Epithelial cell of esophagus (primary cell): ENCODE measurements around the gene TH.

Experiments
- DNase-seq: peaks from one replicate; pipeline ENCODE4 v3.0.0; 2010; ENCODE audit warnings: low read depth
- H3K4me3 ChIP-seq: 2 replicates; pipeline ENCODE4 v1.5.1; 2011; ENCODE audit warnings: mild to moderate bottlenecking, low read length, control low read depth
- CTCF ChIP-seq: IDR thresholded peaks from 2 replicates; pipeline ENCODE4 v1.5.1; 2011; ENCODE audit warnings: low read depth, mild to moderate bottlenecking, low read length, control low read depth, inconsistent platforms; ENCODE audit not compliant: insufficient read depth; ENCODE audit errors: missing control alignments

TH gene

GRCh38 chr11:2139123-2139521 is 32.5 kb downstream of the TH start, which contains the start of gene IGF2:
Gene IGF2 (minus strand): TSS chr11:2139389. CDS start chr11:2135523, 3,866 bp downstream.
- peak within 1 kb of the TSS; percentile 28 for H3K4me3 ChIP-seq
- TF ChIP-seq CTCF: no peak
- DNase-seq: no peak

- H3K4me3 ChIP-seq: peak overlapping the region; percentile 28
- TF ChIP-seq CTCF: no peak
- no peak for DNase-seq
Measured at GRCh38 chr11:2138431-2139122, 33.0 kb downstream of the TH start.

DNA sequence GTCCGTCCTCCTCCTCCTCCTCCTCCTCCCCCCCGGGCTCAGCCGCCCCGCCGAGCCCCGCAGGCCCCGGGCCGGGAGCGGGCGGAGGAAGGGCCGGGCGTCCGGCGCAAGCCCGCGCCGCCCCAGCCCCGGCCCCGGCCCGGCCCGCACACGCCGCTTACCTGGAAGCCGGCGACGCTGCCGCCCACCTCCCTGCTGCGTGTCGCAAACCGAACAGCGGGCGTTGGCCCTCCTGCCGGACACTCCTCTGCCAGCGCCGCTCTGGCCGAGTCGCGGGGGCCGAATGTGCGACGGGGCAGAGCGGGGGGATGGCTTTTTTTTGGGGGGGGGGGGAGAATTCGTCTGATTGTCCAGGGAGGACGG is 33.6 kb downstream of the TH start:
- no peak for TF ChIP-seq CTCF
- peak overlapping the region; percentile 28 for H3K4me3 ChIP-seq

GRCh38 chr11:2137202-2138067 is 34.2 kb downstream of the TH start:
- no peak for TF ChIP-seq CTCF
- H3K4me3 ChIP-seq: peak overlapping the region; percentile 3
- DNase-seq: peak; percentile 27

More for the DNA sequence above, 33.6 kb downstream of the TH start:
- DNase-seq: no peak

DNA sequence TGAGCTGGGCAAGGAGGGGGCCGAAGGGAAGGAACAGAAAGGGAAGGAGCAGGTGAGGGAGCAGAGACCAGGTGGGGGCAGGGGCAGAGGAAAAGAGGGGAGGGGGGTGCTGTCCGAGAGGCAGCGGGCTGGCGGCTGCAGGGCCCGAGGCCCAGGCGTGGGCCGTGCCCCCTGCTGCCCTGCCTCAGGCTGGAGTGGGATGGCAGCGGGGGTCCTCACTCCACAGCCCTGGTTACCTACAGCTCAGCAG is 34.7 kb downstream of the TH start:
- no peak overlapping the region for H3K4me3 ChIP-seq
- DNase-seq: no peak
- no peak for TF ChIP-seq CTCF

DNA sequence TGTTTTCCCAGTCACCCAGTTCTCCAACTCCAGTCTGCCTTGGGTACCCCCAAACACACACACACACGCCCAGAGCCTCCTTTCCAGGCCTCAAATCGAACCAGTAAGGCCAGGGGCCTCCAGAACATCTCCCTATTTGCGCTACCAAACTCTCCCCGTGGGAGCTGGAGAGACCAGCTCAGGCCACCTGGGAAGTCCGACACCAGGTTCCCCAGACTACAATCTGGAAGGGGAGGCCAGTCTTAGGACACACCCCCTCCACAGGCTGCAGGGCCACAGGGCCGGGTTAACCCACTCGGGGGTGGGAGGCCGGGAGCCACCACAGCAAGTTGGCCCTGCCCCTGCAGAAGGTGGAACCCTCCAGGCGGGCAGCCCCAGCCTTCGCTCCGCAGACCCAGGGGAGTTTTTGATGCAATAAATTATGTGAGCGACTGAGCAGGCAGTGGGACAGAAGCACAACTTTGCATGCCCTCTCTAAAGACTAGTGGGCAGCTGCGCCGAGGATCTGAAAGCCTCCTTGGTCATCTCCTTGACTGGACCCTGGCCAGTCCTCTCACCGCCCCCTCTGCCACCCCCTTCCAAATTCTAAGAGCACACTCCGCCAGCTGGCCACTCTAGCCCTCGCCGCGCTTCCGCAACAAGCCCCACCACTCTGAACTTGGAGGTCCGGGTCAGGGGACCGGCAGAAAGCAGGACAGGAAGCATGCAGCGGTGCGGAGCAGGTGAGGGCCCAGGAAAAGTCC is 35.2 kb downstream of the TH start:
- no peak overlapping the region for H3K4me3 ChIP-seq
- no peak for DNase-seq
- no peak for TF ChIP-seq CTCF
